SK-N-MC (cell line): Measurements from ENCODE around the gene GRIK3.
"Not testable (repeated sequence)": the region's sequence is repeated elsewhere in the genome, so short reads cannot be mapped to it uniquely, and the experiment has no call there.

Experiments used
- DNase-seq: peaks from one replicate; pipeline ENCODE4 v3.0.0-alpha.2; 2011; ENCODE audit warnings: low read depth, low spot score
- H3K27ac ChIP-seq: fragments of 200-600 bp; sonication (generic); 2 replicates; pipeline ENCODE4 v1.5.1; 2016; ENCODE audit warnings: mixed run types
- H3K36me3 ChIP-seq: fragments of 200-600 bp; sonication (generic); 2 replicates; pipeline ENCODE4 v1.6.1; 2017; ENCODE audit warnings: antibody characterized with exemption, low read length, mixed read lengths; ENCODE audit not compliant: insufficient read depth
- H3K4me3 ChIP-seq: fragments of 200-600 bp; sonication (generic); 2 replicates; pipeline ENCODE4 v1.5.1; 2016
- H3K9ac ChIP-seq: fragments of 200-600 bp; sonication (generic); 2 replicates; pipeline ENCODE4 v1.8.0; 2017; ENCODE audit warnings: mixed run types, mixed read lengths; ENCODE audit not compliant: insufficient read length
- H3K9me3 ChIP-seq: fragments of 200-600 bp; sonication (generic); 2 replicates; pipeline ENCODE4 v1.6.1; 2017; ENCODE audit warnings: low read depth, mild to moderate bottlenecking, antibody characterized with exemption, low read length, moderate library complexity, mixed read lengths
- EZH2 ChIP-seq: fragments of 200-600 bp; sonication (generic); IDR thresholded peaks from one replicate; pipeline ENCODE4 v1.6.1; 2017; ENCODE audit warnings: antibody characterized with exemption
- FOXP2 ChIP-seq: optimal IDR thresholded peaks from 2 replicates; pipeline ENCODE3; 2011; ENCODE audit warnings: mild to moderate bottlenecking, moderate library complexity; ENCODE audit not compliant: insufficient read depth; ENCODE audit errors: extremely low read length, control extremely low read depth
- POLR2AphosphoS5 ChIP-seq: IDR thresholded peaks from 2 replicates; pipeline ENCODE4 v1.6.1; 2012; ENCODE audit warnings: mild to moderate bottlenecking, low read depth, low read length, borderline replicate concordance

The GRIK3 gene

DNA sequence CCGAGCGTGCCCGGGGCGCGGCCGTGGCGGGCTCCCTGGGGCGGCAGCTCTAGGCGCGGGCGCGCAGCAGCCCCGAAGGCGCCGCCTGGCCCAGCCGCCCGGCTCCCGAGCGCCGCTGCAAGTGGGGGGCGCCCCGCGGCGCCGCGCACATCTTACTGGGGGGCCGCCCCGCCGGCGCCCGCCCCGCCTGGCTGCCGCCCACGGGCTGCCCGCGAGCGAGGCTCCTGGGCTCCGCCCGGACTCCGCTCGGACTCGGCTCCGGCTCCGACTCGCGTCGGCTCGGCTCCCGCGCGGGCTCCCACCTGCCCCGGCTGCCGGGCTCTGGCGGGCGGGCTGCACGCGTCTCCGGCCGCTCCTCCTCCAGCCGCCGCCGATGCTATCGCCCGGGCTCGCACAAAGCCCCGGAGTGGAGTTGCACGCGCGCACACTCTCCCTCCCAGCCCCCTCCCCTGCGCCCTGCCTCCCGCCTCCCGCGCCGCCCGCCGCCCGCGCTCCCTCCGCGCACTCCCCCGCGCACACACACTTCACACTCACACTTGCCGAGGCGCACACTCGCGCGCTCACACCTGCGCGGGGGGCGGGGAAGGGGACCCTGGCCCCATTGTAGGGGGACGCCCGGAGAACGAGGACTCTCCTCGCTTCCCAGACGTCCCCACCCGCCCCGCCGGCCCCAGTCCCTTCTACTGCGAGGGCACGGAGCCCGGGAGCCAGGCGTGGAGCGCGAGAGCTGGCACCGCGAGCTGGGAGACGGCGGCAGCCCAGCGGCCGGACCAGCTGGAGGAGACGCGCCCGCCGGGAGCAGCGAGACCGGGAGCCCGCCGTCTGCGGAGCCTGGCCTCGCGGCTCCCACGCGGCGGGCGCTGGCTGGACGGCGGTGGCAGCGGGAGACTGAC lies at the start of gene GRIK3:
TSS of gene GRIK3 (minus strand) at position 395 of the 893 bp plus-strand sequence. CDS start 407 bp downstream, outside the sequence.
- peak within 1 kb of the TSS; percentile 79 for H3K9ac ChIP-seq
- H3K36me3 ChIP-seq, result no peaks in the 10 kb centered on the region
- no peak; the same call in 1 of the 2 replicates for TF ChIP-seq POLR2AphosphoS5
- TF ChIP-seq FOXP2, result no peak
- TF ChIP-seq EZH2, result no peak
- peak within 1 kb of the TSS; percentile 75 for H3K27ac ChIP-seq
- DNase-seq, result no peak
- no peaks in the 10 kb centered on the region for H3K9me3 ChIP-seq
- H3K4me3 ChIP-seq, result peak within 1 kb of the TSS; percentile 87

- no peak overlapping the region for H3K9ac ChIP-seq
- no peak for DNase-seq
- TF ChIP-seq EZH2 (no peak), FOXP2 (no peak), POLR2AphosphoS5 (no peak)
Observed at GRCh38 chr1:37084013-37084412, 49.7 kb upstream of the GRIK3 start.

GRCh38 chr1:37083603-37084002 lies 49.3 kb upstream of the GRIK3 start:
- TF ChIP-seq FOXP2, result no peak
- no peak for TF ChIP-seq POLR2AphosphoS5
- no peak for TF ChIP-seq EZH2
- no peaks in the 10 kb centered on the region for H3K36me3 ChIP-seq
- H3K27ac ChIP-seq, result no peak overlapping the region
- DNase-seq, result no peak
- H3K9ac ChIP-seq, result no peak overlapping the region
- no peaks in the 10 kb centered on the region for H3K9me3 ChIP-seq
- no peak overlapping the region for H3K4me3 ChIP-seq

More at GRCh38 chr1:37084013-37084412, 49.7 kb upstream of the GRIK3 start:
- Histone ChIP-seq H3K36me3 (no peaks in the 10 kb centered on the region), H3K9me3 (no peaks in the 10 kb centered on the region), H3K4me3 (no peak overlapping the region), H3K27ac (no peak overlapping the region)

- not testable (repeated sequence) for H3K36me3 ChIP-seq, H3K27ac ChIP-seq, DNase-seq, H3K9me3 ChIP-seq, H3K9ac ChIP-seq, H3K4me3 ChIP-seq
Observed at GRCh38 chr1:37080296-37080986, 46.1 kb upstream of the GRIK3 start.

DNA sequence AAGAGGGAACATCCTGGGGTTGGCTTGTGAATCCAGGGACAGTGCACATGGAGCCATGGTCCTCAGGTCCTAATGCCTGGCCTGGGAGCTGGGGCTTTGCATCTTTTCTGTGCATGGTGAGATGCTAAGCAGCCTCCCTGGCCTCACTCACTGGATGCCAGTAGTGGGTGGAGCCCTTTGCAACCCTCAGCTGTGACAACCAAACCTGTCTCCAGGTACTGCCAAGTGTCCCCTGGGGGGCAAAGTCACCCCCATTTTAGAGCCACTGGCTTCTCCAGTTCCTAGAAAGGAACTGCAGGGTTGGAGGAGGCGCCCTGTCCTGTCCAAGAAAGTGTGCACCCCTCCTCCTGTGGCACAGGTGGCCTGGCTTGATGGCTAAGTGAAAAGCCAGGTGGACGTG lies 44.6 kb upstream of the GRIK3 start:
- no peak for DNase-seq
- no peak overlapping the region for H3K27ac ChIP-seq
- TF ChIP-seq FOXP2 (no peak), POLR2AphosphoS5 (no peak), EZH2 (no peak)
- H3K9me3 ChIP-seq, result no peaks in the 10 kb centered on the region
- H3K36me3 ChIP-seq, result no peaks in the 10 kb centered on the region
- no peak overlapping the region for H3K9ac ChIP-seq
- peak overlapping the region; percentile 64; the same call in 1 of the 2 replicates for H3K4me3 ChIP-seq

DNA sequence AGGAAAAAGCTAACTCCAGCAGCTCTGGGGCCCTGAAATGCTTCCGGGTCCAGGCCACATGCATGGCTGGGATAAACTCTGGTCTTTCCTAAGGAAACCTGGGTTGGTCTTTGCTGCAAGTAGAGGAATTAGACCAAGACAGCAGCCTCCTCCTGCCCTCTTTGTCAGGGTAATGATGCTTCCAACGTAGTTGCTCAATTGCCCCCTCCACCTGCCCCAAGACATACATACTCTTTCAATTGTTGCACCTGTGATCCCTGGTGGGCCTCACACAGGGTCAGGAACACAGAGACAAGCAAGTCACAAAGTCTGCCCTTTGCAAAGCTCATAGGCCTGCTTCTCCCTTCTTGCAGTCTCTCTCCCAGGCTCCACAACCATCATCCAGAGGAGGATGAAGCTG lies 41.9 kb upstream of the GRIK3 start:
- H3K9ac ChIP-seq, result no peak overlapping the region
- no peak overlapping the region for H3K4me3 ChIP-seq
- H3K27ac ChIP-seq, result no peak overlapping the region
- no peaks in the 10 kb centered on the region for H3K9me3 ChIP-seq
- no peaks in the 10 kb centered on the region for H3K36me3 ChIP-seq
- no peak for DNase-seq
- TF ChIP-seq EZH2 (no peak), FOXP2 (no peak), POLR2AphosphoS5 (no peak)

- Histone ChIP-seq H3K36me3 (no peaks in the 10 kb centered on the region), H3K9me3 (no peaks in the 10 kb centered on the region), H3K4me3 (no peak overlapping the region), H3K27ac (no peak overlapping the region), H3K9ac (no peak overlapping the region)
- TF ChIP-seq POLR2AphosphoS5 (no peak), EZH2 (no peak), FOXP2 (no peak)
- DNase-seq, result no peak
Observed at GRCh38 chr1:37073854-37074379, 39.6 kb upstream of the GRIK3 start.

GRCh38 chr1:37073152-37073853 lies 39.0 kb upstream of the GRIK3 start:
- Histone ChIP-seq H3K9ac (no peak overlapping the region), H3K9me3 (no peaks in the 10 kb centered on the region), H3K4me3 (no peak overlapping the region), H3K36me3 (no peaks in the 10 kb centered on the region), H3K27ac (no peak overlapping the region)
- DNase-seq, result no peak
- TF ChIP-seq FOXP2, result no peak
- TF ChIP-seq EZH2, result no peak
- TF ChIP-seq POLR2AphosphoS5, result no peak
